IMR-90 (cell line): Measurements from ENCODE around the gene SLC5A1. TPM values are rescaled to one million over a fixed set of nuclear protein-coding genes. Genes with fewer than 3 reads are reported as not detected.
"Not testable (repeated sequence)": the region's sequence is repeated elsewhere in the genome, so short reads cannot be mapped to it uniquely, and the experiment has no call there.

Experiments used
- ATAC-seq: fragments of 200-7000 bp; cut with Tn5 transposase; 2 replicates; pipeline ENCODE4 v1.9.1; 2020; ENCODE audit warnings: low read depth, mild to moderate bottlenecking, moderate library complexity
- BruUV-seq: library from RNA; stranded (reverse); fragments of 400-500 nt; replicated peaks from 2 replicates; lab custom pipeline; 2021; lab: Mats Ljungman, UMichigan
- CTCF ChIA-PET: fragments of 300-600 bp; formaldehyde crosslinking; extraction: SDS; loops from one replicate; lab custom pipeline; 2021; ENCODE audit warnings: antibody characterized with exemption; lab: Yijun Ruan, JAX
- POLR2A ChIA-PET: fragments of 300-600 bp; sonication (Branson Sonifier 250); formaldehyde crosslinking; loops from one replicate; lab custom pipeline; 2022; ENCODE audit warnings: antibody characterized with exemption; ENCODE audit not compliant: unreplicated experiment; lab: Charles Lee
- DNase-seq: peaks from one replicate; pipeline ENCODE4 v3.0.0; 2013
- H2AFZ ChIP-seq: replicated peaks from 2 replicates; pipeline ENCODE3; 2013; ENCODE audit warnings: low read length, mild to moderate bottlenecking; ENCODE audit not compliant: poor library complexity
- H2AK5ac ChIP-seq: 2 replicates; pipeline ENCODE4 v1.6.1; 2013; ENCODE audit warnings: low read depth, low read length, inconsistent platforms
- H2AK9ac ChIP-seq: replicated peaks from 2 replicates; pipeline ENCODE3; 2013; ENCODE audit warnings: mild to moderate bottlenecking, low read depth, low read length, moderate library complexity; ENCODE audit not compliant: poor library complexity
- H2BK120ac ChIP-seq: 2 replicates; pipeline ENCODE4 v1.6.1; 2013; ENCODE audit warnings: low read depth, low read length, inconsistent platforms
- H2BK15ac ChIP-seq: 3 replicates; pipeline ENCODE4 v1.6.1; 2013; ENCODE audit warnings: low read depth, low read length, inconsistent platforms
- H2BK20ac ChIP-seq: 2 replicates; pipeline ENCODE4 v1.6.1; 2013; ENCODE audit warnings: low read depth, mild to moderate bottlenecking, inconsistent platforms, low read length, moderate library complexity
- H2BK5ac ChIP-seq: 2 replicates; pipeline ENCODE4 v1.6.1; 2013; ENCODE audit warnings: mild to moderate bottlenecking, low read depth, low read length, inconsistent platforms; ENCODE audit not compliant: poor library complexity, severe bottlenecking
- H3K14ac ChIP-seq: replicated peaks from 2 replicates; pipeline ENCODE4 v1.6.1; 2013; ENCODE audit warnings: low read depth, low read length, inconsistent platforms
- H3K18ac ChIP-seq: 2 replicates; pipeline ENCODE4 v1.6.1; 2013; ENCODE audit warnings: low read depth, low read length, control low read depth
- H3K23ac ChIP-seq: 2 replicates; pipeline ENCODE4 v1.6.1; 2013; ENCODE audit warnings: low read depth, low read length, inconsistent platforms
- H3K27ac ChIP-seq: 2 replicates; pipeline ENCODE4 v1.5.1; 2013; ENCODE audit warnings: mild to moderate bottlenecking, control low read depth, low read length; ENCODE audit not compliant: insufficient read depth
- H3K27me3 ChIP-seq: 2 replicates; pipeline ENCODE4 v1.6.1; 2013; ENCODE audit warnings: low read length; ENCODE audit not compliant: control insufficient read depth, insufficient read depth
- H3K36me3 ChIP-seq: 2 replicates; pipeline ENCODE4 v1.6.1; 2013; ENCODE audit warnings: low read length, mixed read lengths; ENCODE audit not compliant: control insufficient read depth, insufficient read depth
- H3K4ac ChIP-seq: 2 replicates; pipeline ENCODE4 v1.6.1; 2013; ENCODE audit warnings: low read depth, low read length, inconsistent platforms
- H3K4me1 ChIP-seq: 2 replicates; pipeline ENCODE4 v1.6.1; 2013; ENCODE audit warnings: low read length, mixed read lengths; ENCODE audit not compliant: control insufficient read depth, insufficient read depth
- H3K4me2 ChIP-seq: 2 replicates; pipeline ENCODE4 v1.6.1; 2013; ENCODE audit warnings: low read depth, mild to moderate bottlenecking, control low read depth, low read length, moderate library complexity
- H3K4me3 ChIP-seq: 2 replicates; pipeline ENCODE4 v1.5.1; 2013; ENCODE audit warnings: low read depth, mild to moderate bottlenecking, control low read depth, low read length, moderate library complexity; ENCODE audit not compliant: insufficient read depth
- H3K56ac ChIP-seq: 2 replicates; pipeline ENCODE4 v1.6.1; 2013; ENCODE audit warnings: low read length, inconsistent platforms; ENCODE audit not compliant: insufficient read depth; ENCODE audit errors: extremely low read depth
- H3K79me1 ChIP-seq, 2 experiments: 2 replicates each; pipeline ENCODE4 v1.6.1; 2013; ENCODE audit warnings: low read length in 2 of 2, inconsistent platforms in 1 of 2, low read depth in 1 of 2
- H3K9ac ChIP-seq: 2 replicates; pipeline ENCODE4 v1.6.1; 2013; ENCODE audit warnings: low read depth, low read length, control low read depth
- H3K9me1 ChIP-seq: 2 replicates; pipeline ENCODE4 v1.6.1; 2013; ENCODE audit warnings: low read length, inconsistent platforms; ENCODE audit not compliant: insufficient read depth
- H3K9me3 ChIP-seq: 2 replicates; pipeline ENCODE4 v1.6.1; 2013; ENCODE audit warnings: low read length; ENCODE audit not compliant: control insufficient read depth, insufficient read depth
- H4K20me1 ChIP-seq: 2 replicates; pipeline ENCODE4 v1.6.1; 2013; ENCODE audit warnings: low read length, inconsistent platforms; ENCODE audit not compliant: insufficient read depth
- H4K5ac ChIP-seq: 2 replicates; pipeline ENCODE4 v1.6.1; 2013; ENCODE audit warnings: mild to moderate bottlenecking, low read depth, low read length, control low read depth
- H4K8ac ChIP-seq, 2 experiments: 2 replicates each; pipeline ENCODE4 v1.6.1; 2013; ENCODE audit warnings: low read depth in 2 of 2, low read length in 2 of 2, control low read depth in 1 of 2, inconsistent platforms in 1 of 2
- H4K91ac ChIP-seq: 2 replicates; pipeline ENCODE4 v1.6.1; 2013; ENCODE audit warnings: low read depth, low read length, inconsistent platforms; ENCODE audit not compliant: insufficient read depth
- CEBPB ChIP-seq: IDR thresholded peaks from 2 replicates; pipeline ENCODE4 v1.6.1; 2012; ENCODE audit warnings: low read depth, low read length, improper control_type of control experiment
- MAFK ChIP-seq: IDR thresholded peaks from 2 replicates; pipeline ENCODE4 v1.6.1; 2012; ENCODE audit warnings: low read depth, low read length, improper control_type of control experiment
- MXI1 ChIP-seq: IDR thresholded peaks from 2 replicates; pipeline ENCODE4 v1.6.1; 2012; ENCODE audit warnings: low read depth, mild to moderate bottlenecking, low read length, moderate library complexity, borderline replicate concordance
- WGBS, 2 experiments: methylation state at CpG; one replicate each; pipeline versions ENCODE4 v1.1.5 to v1.1.7; 2013; ENCODE audit warnings: missing lambda C conversion rate in 2 of 2; ENCODE audit not compliant: insufficient read length in 1 of 2; ENCODE audit errors: extremely low coverage in 2 of 2; 5-methylcytosine and 5-hydroxymethylcytosine counted together
- dilution Hi-C: fragments of 300-500 bp; cut with HindIII; formaldehyde crosslinking; loops from one replicate; pipeline ENCODE4 v1.14.3; 2018; ENCODE audit warnings: low sequenced_read_pairs; ENCODE audit not compliant: unreplicated experiment
- in situ Hi-C: fragments of 300-500 bp; cut with MboI; formaldehyde crosslinking; loops from 3 replicates; pipeline ENCODE4 v1.14.3; 2019; ENCODE audit warnings: low sequenced_read_pairs, inconsistent platforms, mixed read lengths
- intact Hi-C: fragments of 100-400 bp; cut with micrococcal nuclease; formaldehyde crosslinking; loops from 2 replicates; pipeline ENCODE4 v1.10.0; 2022
- polyA plus RNA-seq, 3 experiments: library from polyadenylated mRNA; depleted of rRNA; stranded (reverse); fragments of >200 nt; gene quantifications; 2 replicates each; pipeline ENCODE4 v1.2.3, GENCODE V29; 2012; ENCODE audit warnings: low replicate concordance in 1 of 3
- total RNA-seq: library from RNA; depleted of rRNA; stranded (reverse); fragments of >200 nt; gene quantifications from 2 replicates; pipeline ENCODE4 v1.2.3, GENCODE V29; 2012

Gene SLC5A1
- total and polyA plus RNA-seq, 2 of the 4 experiments (the other 2 are of a cell fraction), result not detected

GRCh38 chr22:32158712-32159533 is 115.9 kb downstream of the SLC5A1 start, which contains the start of gene C22orf42:
TSS of gene C22orf42 (minus strand) at chr22:32159303. CDS start at chr22:32159215, 88 bp downstream.
- ATAC-seq (no peak), DNase-seq (no peak)
- Histone ChIP-seq H3K27me3 (peaks cover 3% of the 10 kb centered on the region), H2BK20ac (no peak within 1 kb of the TSS), H3K27ac (no peak within 1 kb of the TSS), H2AK9ac (no peak within 1 kb of the TSS), H3K14ac (no peak within 1 kb of the TSS), H3K9me3 (no peaks in the 10 kb centered on the region), H3K56ac (no peak within 1 kb of the TSS), H2AFZ (no peak within 1 kb of the TSS), H3K9me1 (no peaks in the 10 kb centered on the region), H3K4me2 (no peak within 1 kb of the TSS), H3K79me1 (no peaks in the 10 kb centered on the region), H4K8ac (no peak within 1 kb of the TSS), H3K18ac (no peak within 1 kb of the TSS), H3K36me3 (no peaks in the 10 kb centered on the region), H3K9ac (no peak within 1 kb of the TSS), H4K20me1 (no peaks in the 10 kb centered on the region), H3K4me1 (no peaks in the 10 kb centered on the region), H2BK120ac (no peak within 1 kb of the TSS), H2BK15ac (no peak within 1 kb of the TSS), H4K5ac (no peak within 1 kb of the TSS), H4K91ac (no peak within 1 kb of the TSS), H3K4ac (no peak within 1 kb of the TSS), H3K4me3 (no peak within 1 kb of the TSS), H2AK5ac (no peak within 1 kb of the TSS), H2BK5ac (no peak within 1 kb of the TSS), H3K23ac (no peak within 1 kb of the TSS)
- intact Hi-C loops (no loop called here), dilution Hi-C loops (no loop called here), in situ Hi-C loops (no loop called here)
- 60% methylated on average over 2 of the region's 12 CpGs; no CpG with 5 or more reads in 1 of the 2 experiments for WGBS, 2 experiments
- BruUV-seq, result no TSS peak
- no peak for TF ChIP-seq MXI1
- TF ChIP-seq MAFK, result no peak
- TF ChIP-seq CEBPB, result no peak
- POLR2A ChIA-PET, result no interaction called here
- CTCF ChIA-PET, result no interaction called here

- in situ Hi-C loops, H3K56ac ChIP-seq, H4K5ac ChIP-seq, H3K9me3 ChIP-seq, H2BK120ac ChIP-seq, H4K20me1 ChIP-seq, H3K27me3 ChIP-seq, H2AFZ ChIP-seq, H3K9ac ChIP-seq, H3K23ac ChIP-seq, H2AK9ac ChIP-seq, DNase-seq, H3K27ac ChIP-seq, H2BK15ac ChIP-seq, H2BK20ac ChIP-seq, POLR2A ChIA-PET, H3K18ac ChIP-seq, H3K4ac ChIP-seq, H3K4me2 ChIP-seq, ATAC-seq, intact Hi-C loops, H3K4me3 ChIP-seq, H2AK5ac ChIP-seq, H3K4me1 ChIP-seq, H4K8ac ChIP-seq, CTCF ChIA-PET, H2BK5ac ChIP-seq, BruUV-seq, H4K91ac ChIP-seq, H3K79me1 ChIP-seq, H3K14ac ChIP-seq, dilution Hi-C loops, H3K36me3 ChIP-seq, H3K9me1 ChIP-seq: not testable (repeated sequence)
- WGBS, 2 experiments, result no CpG with 5 or more reads among the region's 5 CpGs
These were observed 117.3 kb downstream of the SLC5A1 start for GRCh38 chr22:32160411-32160810.
